Upper lobe of left lung (tissue), 6 donors: ENCODE data around the gene SLC6A3. TPM values are rescaled to one million over a fixed set of nuclear protein-coding genes. Genes with fewer than 3 reads are reported as not detected.

Experiments
- ATAC-seq, 2 donors: fragments of 200-7000 bp; cut with Tn5 transposase; one replicate each; pipeline ENCODE4 v1.9.1; 2022; ENCODE audit warnings: mild to moderate bottlenecking in 2 of 2, moderate library complexity in 2 of 2; ENCODE audit not compliant: low FRiP score in 2 of 2
- DNase-seq, 2 donors: peaks; one replicate each; pipeline ENCODE4 v3.0.0-alpha.2; 2019 to 2020
- H3K27ac ChIP-seq, 4 donors: fragments of 200-600 bp; sonication (generic); one replicate each; pipeline ENCODE4 v1.5.1; 2016 to 2019
- H3K27me3 ChIP-seq, 4 donors: fragments of 200-600 bp; sonication (generic); one replicate each; pipeline ENCODE4 v1.5.1; 2017 to 2019
- H3K36me3 ChIP-seq, 4 donors: fragments of 200-600 bp; sonication (generic); one replicate each; pipeline ENCODE4 v1.5.1; 2016 to 2019
- H3K4me1 ChIP-seq, 4 donors: fragments of 200-600 bp; sonication (generic); one replicate each; pipeline ENCODE4 v1.5.1; 2018 to 2019
- H3K4me3 ChIP-seq, 4 donors: fragments of 200-600 bp; sonication (generic); one replicate each; pipeline ENCODE4 v1.5.1; 2017 to 2019; ENCODE audit warnings: mild to moderate bottlenecking in 2 of 4, moderate library complexity in 1 of 4
- H3K9me3 ChIP-seq, 4 donors: fragments of 200-600 bp; sonication (generic); one replicate each; pipeline ENCODE4 v1.5.1; 2018 to 2019
- EP300 ChIP-seq, 4 donors: sonication (generic); formaldehyde crosslinking; IDR thresholded peaks; one replicate each; pipeline ENCODE4 v1.5.1; 2017; ENCODE audit warnings: antibody characterized with exemption in 4 of 4, control low read depth in 2 of 4
- POLR2A ChIP-seq, 4 donors: fragments of 450-650 bp; IDR thresholded peaks; one replicate each; pipeline ENCODE4 v1.5.1; 2016 to 2017; ENCODE audit warnings: antibody characterized with exemption in 4 of 4, mild to moderate bottlenecking in 2 of 4
- POLR2AphosphoS5 ChIP-seq, 2 donors: sonication (generic); formaldehyde crosslinking; IDR thresholded peaks; one replicate each; pipeline ENCODE4 v1.5.1; 2017; ENCODE audit warnings: antibody characterized with exemption in 2 of 2
- WGBS, 2 donors: methylation state at CpG; one replicate each; pipeline ENCODE4 v1.1.5; 2017 to 2018; 5-methylcytosine and 5-hydroxymethylcytosine counted together
- total RNA-seq, 6 donors: library from RNA; depleted of rRNA in 4 of 6; stranded (reverse); fragments of >200 nt in 4 of 6; gene quantifications; one replicate each; pipeline versions ENCODE4 v1.1.0 to v1.2.1, GENCODE V29; 2016 to 2021
- TF ChIP-seq, protein P1 (sequence below), 6 experiments: fragments of 450-650 bp in 4 of 6; fragments of 200-600 bp in 2 of 6; sonication (generic) in 2 of 6; IDR thresholded peaks; one replicate each; pipeline ENCODE4 v1.5.1; 2016 to 2019; ENCODE audit warnings: antibody characterized with exemption in 6 of 6
- donor health status: DM: no; HTN: no; CAD: no; lungs with moderate emphysema.
- donor health status: DM: no; HTN: yes; CAD: no; lungs with severe emphysema.

The SLC6A3 gene
- total RNA-seq, 6 donors from 2014 or later = 0.15 to 1.2 (median 0.36) TPM; not detected in 2

DNA sequence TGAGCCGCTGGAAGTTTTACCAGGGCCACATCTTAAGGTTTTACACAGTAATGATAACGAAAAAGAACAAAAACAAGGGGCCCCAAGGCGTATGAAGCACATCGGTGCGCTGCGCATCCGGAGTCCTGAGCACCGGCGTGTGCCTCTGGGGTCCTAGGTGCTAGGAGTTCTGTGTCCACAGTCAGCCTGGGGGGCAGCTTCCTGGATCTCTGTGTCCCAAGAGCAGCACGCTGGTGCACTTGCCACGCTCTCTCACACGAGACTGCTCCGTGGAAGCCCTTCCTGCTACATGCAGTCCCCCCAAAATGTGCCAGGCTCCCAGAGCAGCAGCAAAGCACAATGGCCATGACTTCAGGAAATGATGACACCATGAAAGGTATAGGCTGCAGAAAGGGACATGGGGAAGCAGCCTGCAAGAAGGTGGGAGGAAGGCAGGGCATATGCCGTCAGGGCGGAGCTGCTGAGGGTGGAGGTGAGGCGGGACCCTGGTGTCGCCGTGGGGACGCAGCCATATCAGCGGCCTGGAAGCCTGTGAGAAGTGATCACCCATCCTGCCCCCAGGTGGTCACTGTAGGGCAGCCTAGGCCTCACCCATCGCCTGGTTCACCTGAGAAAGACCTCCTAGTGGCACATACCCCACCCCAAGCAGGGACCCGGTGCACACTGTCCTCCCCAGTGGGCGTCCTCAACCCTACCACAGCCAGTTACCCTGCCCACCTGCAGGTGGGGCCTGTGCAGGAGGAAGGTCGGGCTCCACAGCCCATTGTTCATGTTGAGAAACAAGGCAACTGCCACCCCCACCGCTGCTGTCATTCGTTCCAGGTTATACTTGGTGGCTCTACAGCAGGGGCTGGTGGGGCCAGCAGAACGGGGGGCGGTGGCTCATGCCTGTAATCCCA lies 23.6 kb upstream of the SLC6A3 start:
- Histone ChIP-seq H3K36me3 (peaks cover 36 to 88% (median 84%) of the 10 kb centered on the region in 4 donors), H3K4me3 (no peak overlapping the region), H3K27me3 (no peaks in the 10 kb centered on the region), H3K27ac (no peak overlapping the region), H3K4me1 (no peaks in the 10 kb centered on the region), H3K9me3 (no peaks in the 10 kb centered on the region)
- 95% methylated on average over 24 to 28 of the region's 28 CpGs for WGBS, 2 donors
- TF ChIP-seq EP300 (IDR thresholded peaks at IDR 0.05) = no peak
- TF ChIP-seq POLR2A (IDR thresholded peaks at IDR 0.05) = no peak
- no peak for TF ChIP-seq POLR2AphosphoS5 (IDR thresholded peaks at IDR 0.05)
- TF ChIP-seq, protein P1, sequence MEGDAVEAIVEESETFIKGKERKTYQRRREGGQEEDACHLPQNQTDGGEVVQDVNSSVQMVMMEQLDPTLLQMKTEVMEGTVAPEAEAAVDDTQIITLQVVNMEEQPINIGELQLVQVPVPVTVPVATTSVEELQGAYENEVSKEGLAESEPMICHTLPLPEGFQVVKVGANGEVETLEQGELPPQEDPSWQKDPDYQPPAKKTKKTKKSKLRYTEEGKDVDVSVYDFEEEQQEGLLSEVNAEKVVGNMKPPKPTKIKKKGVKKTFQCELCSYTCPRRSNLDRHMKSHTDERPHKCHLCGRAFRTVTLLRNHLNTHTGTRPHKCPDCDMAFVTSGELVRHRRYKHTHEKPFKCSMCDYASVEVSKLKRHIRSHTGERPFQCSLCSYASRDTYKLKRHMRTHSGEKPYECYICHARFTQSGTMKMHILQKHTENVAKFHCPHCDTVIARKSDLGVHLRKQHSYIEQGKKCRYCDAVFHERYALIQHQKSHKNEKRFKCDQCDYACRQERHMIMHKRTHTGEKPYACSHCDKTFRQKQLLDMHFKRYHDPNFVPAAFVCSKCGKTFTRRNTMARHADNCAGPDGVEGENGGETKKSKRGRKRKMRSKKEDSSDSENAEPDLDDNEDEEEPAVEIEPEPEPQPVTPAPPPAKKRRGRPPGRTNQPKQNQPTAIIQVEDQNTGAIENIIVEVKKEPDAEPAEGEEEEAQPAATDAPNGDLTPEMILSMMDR (IDR thresholded peaks at IDR 0.05) = no peak
- DNase-seq = peak in 1 of 2 donors; percentile 19
- ATAC-seq = no peak

DNA sequence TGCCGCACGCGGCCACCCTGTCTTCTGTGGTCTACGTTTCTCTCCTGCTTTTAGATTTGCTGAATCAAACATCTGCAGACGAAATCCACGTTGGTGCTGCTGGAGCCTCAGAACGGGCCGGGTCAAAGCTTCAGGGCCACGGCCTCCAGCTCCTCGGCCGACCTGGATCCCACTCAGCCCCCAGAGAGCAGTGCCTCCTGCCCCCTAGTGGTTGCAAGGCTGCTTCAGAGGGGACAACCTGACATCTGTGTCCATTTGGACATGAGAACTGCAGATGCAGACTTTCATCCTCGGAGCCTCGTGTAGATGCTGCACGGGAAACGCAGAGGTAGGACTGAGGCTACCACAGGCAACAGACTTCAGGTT lies 23.0 kb upstream of the SLC6A3 start:
- no peaks in the 10 kb centered on the region for H3K27me3 ChIP-seq
- H3K4me1 ChIP-seq = no peaks in the 10 kb centered on the region
- H3K4me3 ChIP-seq = no peak overlapping the region
- 73% methylated on average over 14 to 15 of the region's 15 CpGs for WGBS, 2 donors
- H3K9me3 ChIP-seq = no peaks in the 10 kb centered on the region
- DNase-seq (peak in 1 of 2 donors; percentile 18), ATAC-seq (no peak)
- TF ChIP-seq EP300 (IDR thresholded peaks at IDR 0.05) = no peak
- TF ChIP-seq, protein P1 (IDR thresholded peaks at IDR 0.05) = peak in 3 of 6 experiments; percentile 27 to 47 (median 39)
- no peak overlapping the region for H3K27ac ChIP-seq
- peaks cover 38 to 88% (median 84%) of the 10 kb centered on the region in 4 donors for H3K36me3 ChIP-seq

DNA sequence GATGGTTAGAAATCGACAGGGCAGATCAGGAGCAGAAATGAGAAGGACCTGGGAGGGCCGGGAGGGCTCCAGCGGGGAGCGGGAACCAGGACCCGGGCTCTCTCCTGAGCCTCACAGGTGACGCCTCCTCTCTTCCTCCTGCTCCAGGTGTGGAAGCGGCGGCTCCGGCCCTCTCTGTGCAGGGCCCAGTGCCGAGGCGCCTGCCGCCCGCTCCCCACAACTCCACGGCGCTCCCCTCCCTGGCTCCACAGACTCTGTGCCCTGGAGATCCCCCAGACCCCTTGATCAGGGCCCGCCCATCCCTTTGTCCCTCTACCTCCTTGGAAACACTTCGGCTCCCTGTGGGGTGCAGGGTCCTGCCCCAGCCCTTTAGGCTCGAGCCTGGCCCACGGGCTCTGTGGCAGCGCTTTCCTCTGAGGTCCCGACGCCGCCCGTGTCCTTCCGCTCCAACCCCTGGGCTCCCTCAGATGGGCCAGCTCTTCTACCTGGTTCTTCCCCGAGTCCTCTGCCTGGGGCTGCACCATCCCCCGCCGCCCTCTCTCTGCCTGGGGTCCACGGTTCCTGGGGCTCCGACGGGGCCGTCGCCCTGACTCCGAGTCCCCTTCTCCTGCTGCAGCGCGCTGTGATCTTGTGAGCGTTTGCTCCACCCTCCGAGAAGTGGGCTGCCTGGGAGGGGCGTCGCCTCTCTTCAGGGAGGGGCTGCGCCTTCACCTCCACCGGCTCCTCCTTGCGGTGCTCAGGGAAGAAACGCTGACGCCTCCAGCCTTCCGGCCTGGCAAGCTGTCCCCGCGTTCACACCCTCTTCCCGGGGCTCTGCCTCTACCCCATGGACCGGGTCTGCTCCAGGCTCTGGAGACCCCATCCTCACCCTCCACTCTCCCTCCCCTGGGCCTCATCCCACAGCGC lies 22.4 kb upstream of the SLC6A3 start:
- TF ChIP-seq, protein P1 (IDR thresholded peaks at IDR 0.05) = no peak
- TF ChIP-seq POLR2A (IDR thresholded peaks at IDR 0.05) = no peak
- no peak for TF ChIP-seq EP300 (IDR thresholded peaks at IDR 0.05)
- Histone ChIP-seq H3K4me3 (no peak overlapping the region), H3K9me3 (no peaks in the 10 kb centered on the region), H3K36me3 (peaks cover 36 to 87% (median 85%) of the 10 kb centered on the region in 4 donors), H3K27me3 (no peaks in the 10 kb centered on the region), H3K4me1 (no peaks in the 10 kb centered on the region), H3K27ac (no peak overlapping the region)
- peak; percentile 19 to 74 for DNase-seq
- ATAC-seq = peak in 1 of 2 donors; percentile 3
- WGBS, 2 donors = 95 to 96% methylated on average over 51 of the region's 51 CpGs

DNA sequence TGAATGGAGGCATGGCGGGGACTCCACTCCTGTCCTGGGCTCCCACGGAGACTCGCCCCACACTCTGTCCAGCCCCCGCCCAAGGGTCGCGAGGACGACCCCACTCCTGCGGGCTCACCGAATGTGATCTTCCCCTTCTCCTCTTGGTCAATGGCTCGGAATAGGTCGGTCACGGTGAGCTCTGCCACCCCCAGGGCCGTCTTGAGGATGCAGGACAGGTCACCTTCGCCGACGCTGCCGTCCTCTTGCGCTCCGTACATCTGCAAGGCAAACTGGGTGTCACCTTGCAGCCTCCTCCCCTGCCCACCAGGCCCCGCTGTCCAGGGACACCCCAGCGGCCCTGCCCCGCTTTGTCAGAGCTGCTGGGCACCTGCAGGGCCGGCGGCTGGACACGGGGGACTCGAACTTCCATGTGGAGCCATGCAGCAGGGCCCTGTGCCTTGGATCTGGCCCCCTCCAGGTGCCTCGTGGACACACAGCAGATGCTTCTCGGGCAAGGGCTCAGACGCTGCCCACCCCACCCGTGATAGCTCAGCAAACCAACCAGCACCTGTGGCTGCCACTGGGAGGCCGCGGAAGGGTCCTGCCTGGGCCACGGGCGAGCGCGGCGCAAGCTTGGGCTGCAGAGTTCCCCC lies 21.5 kb upstream of the SLC6A3 start:
- DNase-seq = peak; percentile 18 to 80
- H3K36me3 ChIP-seq = peaks cover 36 to 87% (median 86%) of the 10 kb centered on the region in 4 donors

More for the DNA sequence above, 21.5 kb upstream of the SLC6A3 start:
- Histone ChIP-seq H3K27me3 (no peaks in the 10 kb centered on the region), H3K9me3 (no peaks in the 10 kb centered on the region), H3K4me1 (no peaks in the 10 kb centered on the region), H3K27ac (no peak overlapping the region), H3K4me3 (no peak overlapping the region)
- ATAC-seq = no peak
- no peak for TF ChIP-seq POLR2AphosphoS5 (IDR thresholded peaks at IDR 0.05)
- no peak for TF ChIP-seq EP300 (IDR thresholded peaks at IDR 0.05)
- TF ChIP-seq, protein P1 (IDR thresholded peaks at IDR 0.05) = no peak
- no peak for TF ChIP-seq POLR2A (IDR thresholded peaks at IDR 0.05)
- 96% methylated on average over 29 to 36 of the region's 37 CpGs for WGBS, 2 donors
